ENCODE measurements around the gene FRMD1.

FRMD1 gene

GRCh38 chr6:168015009-168015408, 64.0 kb downstream of the FRMD1 start:
- no peak overlapping the region for H3K4me3 ChIP-seq (ENCODE audit: low read depth, low read length)

DNA sequence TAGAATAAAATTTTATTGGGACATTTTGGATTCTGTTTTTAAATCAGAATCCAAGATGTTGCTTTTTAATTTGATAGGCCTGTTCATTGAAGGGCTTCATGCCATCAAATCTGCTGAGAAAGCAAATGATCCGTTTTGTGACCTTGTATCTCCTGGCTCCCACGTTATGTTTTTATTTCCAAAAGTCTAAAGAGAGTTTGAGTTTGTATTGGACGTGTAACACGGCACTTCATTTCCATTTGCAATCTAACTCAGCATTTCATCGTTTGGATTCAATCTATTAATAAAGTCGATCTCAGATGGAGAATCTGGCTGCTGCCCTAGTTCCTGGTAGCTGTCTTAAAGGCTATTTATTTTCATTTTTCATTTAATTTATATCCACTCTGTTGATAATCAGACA, 64.6 kb downstream of the FRMD1 start:
- H3K4me3 ChIP-seq (ENCODE audit: low read depth, low read length), result no peak overlapping the region

GRCh38 chr6:168013250-168013915, 65.6 kb downstream of the FRMD1 start:
- H3K4me3 ChIP-seq (ENCODE audit: low read depth, low read length), result no peak overlapping the region

DNA sequence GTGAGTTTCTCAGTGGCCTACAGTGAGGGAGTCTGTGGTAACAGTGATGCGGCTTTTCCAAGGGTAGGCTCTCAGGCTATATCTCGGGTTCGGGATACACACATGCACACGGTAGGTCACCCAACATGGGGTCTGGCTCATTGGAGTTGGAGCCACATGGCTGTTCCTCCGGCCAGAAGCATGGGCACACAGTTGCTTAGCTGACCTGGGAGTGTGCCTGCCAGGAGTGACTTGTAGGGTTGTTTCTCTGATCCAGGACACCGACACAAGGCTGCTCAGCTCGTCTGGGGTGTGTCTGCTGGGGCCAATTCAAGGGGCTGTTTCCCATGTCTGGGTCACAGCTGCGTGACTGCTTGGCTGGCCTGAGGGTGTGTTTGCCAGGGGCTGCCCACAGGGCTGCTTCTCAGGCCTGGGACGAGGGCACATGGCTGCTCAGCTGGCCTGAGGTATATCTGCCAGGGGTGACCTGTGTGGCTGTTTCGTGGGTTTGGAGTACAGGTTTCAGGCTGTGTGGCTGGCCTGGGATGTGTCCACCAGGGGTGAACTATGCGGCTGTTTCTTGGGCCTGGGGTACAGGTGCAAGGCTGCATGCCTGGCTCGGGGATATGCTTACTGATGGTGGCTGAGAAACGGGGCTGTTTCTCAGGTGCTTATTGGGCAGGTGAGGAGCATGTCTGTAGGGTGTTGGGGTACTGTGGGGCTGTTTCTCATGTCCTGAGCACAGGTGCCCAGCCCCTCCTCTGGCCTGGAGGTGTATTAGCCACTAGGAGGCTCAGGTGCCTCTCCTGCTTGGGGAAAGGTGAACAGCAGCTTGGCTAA, 66.4 kb downstream of the FRMD1 start:
- H3K4me3 ChIP-seq (ENCODE audit: low read depth, low read length), result no peak overlapping the region

- no peak overlapping the region for H3K4me3 ChIP-seq (ENCODE audit: low read depth, low read length)
These were observed 67.7 kb downstream of the FRMD1 start for GRCh38 chr6:168011291-168011690.

DNA sequence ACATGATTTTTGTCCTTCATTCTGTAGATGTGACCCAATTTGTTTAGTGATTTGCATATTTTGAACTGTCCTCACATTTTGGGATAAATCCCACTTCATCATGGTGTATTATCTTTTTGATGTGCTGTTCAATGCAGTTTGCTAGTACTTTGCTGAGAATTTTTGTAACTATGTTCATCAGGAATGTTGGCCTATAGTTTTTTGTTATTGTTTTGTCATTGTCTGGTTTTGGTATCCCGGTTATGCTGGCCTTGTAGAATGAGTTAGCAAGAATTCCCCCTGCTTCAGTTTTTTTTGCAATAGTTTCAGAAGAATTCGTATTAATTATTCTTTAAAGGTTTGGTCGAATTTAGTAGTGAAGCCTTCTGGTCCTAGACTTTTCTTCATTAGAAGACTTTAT, 69.7 kb downstream of the FRMD1 start:
- H3K4me3 ChIP-seq (ENCODE audit: low read depth, low read length), result no peak overlapping the region

GRCh38 chr6:168007592-168008338, 71.2 kb downstream of the FRMD1 start:
- H3K4me3 ChIP-seq (ENCODE audit: low read depth, low read length), result no peak overlapping the region

DNA sequence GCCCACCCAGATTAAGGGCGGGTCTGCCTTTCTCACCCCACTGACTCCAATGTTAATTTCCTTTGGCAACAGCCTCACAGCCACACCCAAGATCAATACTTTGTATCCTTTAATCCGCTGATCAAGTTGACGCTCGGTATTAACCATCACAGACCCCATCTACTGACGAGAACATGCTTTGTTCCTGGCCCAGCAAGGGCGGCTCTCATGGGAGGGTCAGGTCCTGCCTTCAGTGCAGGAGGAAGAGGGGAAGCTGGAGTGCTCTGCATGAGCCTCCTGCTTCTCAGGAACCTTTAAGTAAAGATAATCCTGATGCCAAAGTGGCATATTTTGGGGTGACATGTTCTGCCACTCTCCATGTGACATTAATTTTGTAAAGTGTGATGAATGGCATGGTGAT, 73.2 kb downstream of the FRMD1 start:
- no peak overlapping the region for H3K4me3 ChIP-seq (ENCODE audit: low read depth, low read length)

GRCh38 chr6:168004945-168005344, 74.1 kb downstream of the FRMD1 start:
- H3K4me3 ChIP-seq (ENCODE audit: low read depth, low read length), result no peak overlapping the region

- H3K4me3 ChIP-seq (ENCODE audit: low read depth, low read length), result no peak overlapping the region
These were observed 75.0 kb downstream of the FRMD1 start for GRCh38 chr6:168004023-168004422.
